Prostate gland (tissue), 1 donor: Measurements from ENCODE around the gene SFN.
"Not testable (repeated sequence)": the region's sequence is repeated elsewhere in the genome, so short reads cannot be mapped to it uniquely, and the experiment has no call there.

Source experiments
- POLR2A ChIP-seq: fragments of 450-650 bp; IDR thresholded peaks from one replicate; pipeline ENCODE4 v1.6.1; 2016; ENCODE audit warnings: antibody characterized with exemption, mild to moderate bottlenecking
- POLR2AphosphoS5 ChIP-seq: sonication (generic); formaldehyde crosslinking; IDR thresholded peaks from one replicate; pipeline ENCODE4 v1.6.1; 2017; ENCODE audit warnings: antibody characterized with exemption

DNA sequence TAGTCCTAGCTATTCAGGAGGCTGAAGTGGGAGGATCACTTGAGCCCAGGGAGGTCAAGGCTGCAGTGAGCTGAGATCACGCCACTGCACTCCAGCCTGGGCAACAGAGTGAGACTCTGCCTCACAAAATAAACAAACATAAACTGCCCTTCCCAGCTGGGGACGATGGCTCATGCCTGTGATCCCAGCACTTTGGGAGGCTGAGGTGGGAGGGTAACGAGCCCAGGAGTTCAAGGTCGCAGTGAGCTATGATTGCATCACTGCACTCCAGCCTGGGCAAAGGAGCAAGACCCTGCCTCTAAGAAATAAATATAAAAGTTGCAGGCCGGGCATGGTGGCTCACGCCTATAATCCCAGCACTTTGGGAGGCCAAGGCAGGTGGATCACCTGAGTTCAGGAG is 18.7 kb downstream of the SFN start:
- not testable (repeated sequence) for TF ChIP-seq POLR2AphosphoS5, POLR2A
